PFSK-1 (cell line): Measurements from ENCODE around the gene SPESP1.

ENCODE experiments used
- POLR2AphosphoS5 ChIP-seq: IDR thresholded peaks from 2 replicates; pipeline ENCODE4 v1.6.1; 2012; ENCODE audit warnings: low read depth, mild to moderate bottlenecking, control low read depth, low read length, moderate library complexity
- REST ChIP-seq, 2 experiments: IDR thresholded peaks; 2 replicates each; pipeline versions ENCODE4 v1.6.1 to v1.8.0; 2011 to 2012; ENCODE audit warnings: low read depth in 2 of 2, low read length in 2 of 2, control low read depth in 1 of 2, inconsistent platforms in 1 of 2, mild to moderate bottlenecking in 1 of 2, moderate library complexity in 1 of 2; ENCODE audit not compliant: insufficient read depth in 1 of 2

- TF ChIP-seq REST (IDR thresholded peaks at IDR 0.05; ENCODE audit: insufficient read depth in 1 of 2, low read depth in 2 of 2, low read length in 2 of 2) (no peak), POLR2AphosphoS5 (no peak)
These were observed 61.4 kb downstream of the SPESP1 start for GRCh38 chr15:68991723-68992122.
